GM21360 (cell line): ENCODE measurements around the gene NDUFA6.
"Not testable (repeated sequence)": the region's sequence is repeated elsewhere in the genome, so short reads cannot be mapped to it uniquely, and the experiment has no call there.

ENCODE experiments used
- ATAC-seq: cut with Tn5 transposase; IDR thresholded peaks from one replicate; pipeline ENCODE4 v1.9.1; 2021; ENCODE audit warnings: mild to moderate bottlenecking, moderate library complexity; ENCODE audit not compliant: unreplicated experiment

Gene NDUFA6

GRCh38 chr22:42114721-42115120 is 24.1 kb upstream of the NDUFA6 start:
- ATAC-seq, result no peak

DNA sequence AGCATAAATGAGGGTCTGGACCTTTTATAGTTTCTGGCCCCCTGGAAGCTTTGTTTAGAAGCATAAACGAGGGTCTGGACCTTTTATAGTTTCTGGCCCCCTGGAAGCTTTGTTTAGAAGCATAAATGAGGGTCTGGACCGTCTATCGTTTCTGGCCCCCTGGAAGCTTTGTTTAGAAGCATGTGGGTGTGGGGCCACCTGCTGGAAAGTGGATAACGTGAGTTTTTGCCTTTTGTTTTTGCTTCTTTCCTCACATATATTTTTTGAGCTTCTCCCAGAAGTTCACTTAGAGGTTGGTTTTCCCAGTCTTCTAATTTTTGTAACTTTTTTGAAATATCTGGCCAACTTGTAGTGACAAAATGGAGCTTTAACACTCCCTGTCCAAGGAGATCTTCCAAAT is 22.2 kb upstream of the NDUFA6 start:
- ATAC-seq, result not testable (repeated sequence)

- ATAC-seq, result no peak
These were observed 21.2 kb upstream of the NDUFA6 start for GRCh38 chr22:42111798-42112197.

DNA sequence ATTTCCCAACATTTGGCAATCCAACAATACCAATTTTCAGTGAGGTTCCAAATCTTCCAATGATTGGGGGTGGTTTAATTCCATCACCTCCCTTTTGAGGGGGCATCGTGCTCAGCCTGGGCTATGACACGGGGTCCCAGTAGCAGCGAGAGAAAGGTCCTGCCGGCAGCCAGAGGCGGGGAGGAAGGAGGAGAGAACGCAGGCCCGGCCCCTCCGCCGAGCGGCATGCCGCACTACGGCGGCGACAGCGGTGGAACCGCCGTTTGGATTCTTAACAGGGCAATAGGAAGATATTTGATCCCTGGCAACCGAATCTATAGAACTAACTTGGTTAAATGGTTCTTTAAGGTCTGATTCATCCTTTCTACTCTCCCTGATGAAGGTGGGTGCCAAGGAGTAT is 18.3 kb upstream of the NDUFA6 start:
- ATAC-seq, result no peak

- ATAC-seq, result not testable (repeated sequence)
These were observed 13.8 kb upstream of the NDUFA6 start for GRCh38 chr22:42104332-42104860.

DNA sequence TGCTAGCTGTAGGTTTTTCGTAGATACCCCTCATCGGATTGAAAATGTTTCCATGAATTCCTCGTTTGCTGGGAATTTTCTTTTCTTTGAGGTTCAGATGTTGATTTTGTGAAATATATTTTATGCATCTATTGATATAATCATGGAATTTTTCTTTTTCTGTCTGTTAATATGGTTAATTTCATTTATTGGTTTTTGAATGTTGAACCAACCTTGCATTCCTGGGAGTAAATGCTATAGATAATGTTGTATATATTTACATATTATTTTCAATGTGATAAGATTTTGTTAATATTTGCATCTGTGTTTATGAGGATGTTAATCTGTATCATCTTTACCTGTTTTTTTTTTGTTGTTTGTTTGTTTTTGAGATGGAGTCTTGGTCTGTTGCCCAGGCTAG is 10.6 kb upstream of the NDUFA6 start:
- no peak for ATAC-seq

DNA sequence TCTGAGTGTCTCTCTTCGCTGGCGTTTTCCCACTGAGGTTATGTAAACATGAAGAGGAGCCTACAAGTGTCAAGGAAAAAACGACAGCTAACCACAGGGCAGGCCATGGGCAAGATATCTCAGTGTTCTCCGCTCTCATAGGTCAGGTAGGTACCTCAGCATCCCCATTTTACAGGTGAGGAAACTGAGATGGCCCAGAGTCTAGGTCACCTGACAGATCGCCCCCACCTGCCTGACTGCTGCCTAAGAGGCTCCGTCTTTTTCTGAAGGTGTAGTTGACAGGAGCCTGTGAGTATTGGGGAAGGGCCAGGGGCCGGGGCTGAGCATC is 847 bp upstream of the NDUFA6 start:
- no peak for ATAC-seq

DNA sequence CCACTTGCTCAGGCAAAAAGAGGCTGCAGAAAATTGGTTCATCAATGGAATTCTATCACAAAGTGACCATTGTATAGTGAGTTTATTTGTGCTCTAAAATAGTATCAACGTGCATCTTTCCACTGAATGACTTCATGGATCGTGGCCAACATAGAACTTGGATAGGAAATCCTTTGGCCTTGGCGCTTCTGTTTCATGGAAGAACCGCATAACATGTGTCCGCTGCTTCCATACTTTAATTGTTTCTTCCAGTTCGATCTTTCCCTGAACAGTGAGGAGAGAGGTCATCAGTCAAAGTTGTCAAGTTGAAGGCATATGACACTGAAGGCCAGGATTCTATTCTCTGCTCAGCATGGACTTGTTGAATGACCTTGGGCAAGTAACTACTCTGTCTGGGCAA is 4.5 kb downstream of the NDUFA6 start:
- ATAC-seq, result no peak

- ATAC-seq, result no peak
These were observed 5.7 kb downstream of the NDUFA6 start for GRCh38 chr22:42084874-42085273.

DNA sequence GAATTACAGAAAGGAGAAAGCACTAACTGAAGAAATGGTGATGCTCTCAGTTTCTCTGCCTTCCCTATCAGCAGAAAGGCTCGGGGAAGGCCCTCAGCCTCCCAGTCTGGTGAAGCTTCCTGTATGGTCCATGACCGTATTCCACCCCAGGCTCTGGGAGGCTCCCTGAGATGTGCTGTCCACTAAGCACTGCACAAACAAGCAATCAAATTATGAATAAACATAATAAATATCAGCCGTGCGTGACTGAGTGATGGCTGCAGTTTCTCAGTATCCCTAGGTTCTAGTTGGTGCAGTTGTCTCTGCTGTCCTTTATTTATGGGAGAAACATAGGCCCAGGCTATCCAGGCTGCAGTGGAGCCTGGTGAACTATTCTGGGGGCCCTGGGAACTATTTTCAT is 7.5 kb downstream of the NDUFA6 start:
- no peak for ATAC-seq

- ATAC-seq, result no peak
These were observed 10.3 kb downstream of the NDUFA6 start for GRCh38 chr22:42080287-42080686.

DNA sequence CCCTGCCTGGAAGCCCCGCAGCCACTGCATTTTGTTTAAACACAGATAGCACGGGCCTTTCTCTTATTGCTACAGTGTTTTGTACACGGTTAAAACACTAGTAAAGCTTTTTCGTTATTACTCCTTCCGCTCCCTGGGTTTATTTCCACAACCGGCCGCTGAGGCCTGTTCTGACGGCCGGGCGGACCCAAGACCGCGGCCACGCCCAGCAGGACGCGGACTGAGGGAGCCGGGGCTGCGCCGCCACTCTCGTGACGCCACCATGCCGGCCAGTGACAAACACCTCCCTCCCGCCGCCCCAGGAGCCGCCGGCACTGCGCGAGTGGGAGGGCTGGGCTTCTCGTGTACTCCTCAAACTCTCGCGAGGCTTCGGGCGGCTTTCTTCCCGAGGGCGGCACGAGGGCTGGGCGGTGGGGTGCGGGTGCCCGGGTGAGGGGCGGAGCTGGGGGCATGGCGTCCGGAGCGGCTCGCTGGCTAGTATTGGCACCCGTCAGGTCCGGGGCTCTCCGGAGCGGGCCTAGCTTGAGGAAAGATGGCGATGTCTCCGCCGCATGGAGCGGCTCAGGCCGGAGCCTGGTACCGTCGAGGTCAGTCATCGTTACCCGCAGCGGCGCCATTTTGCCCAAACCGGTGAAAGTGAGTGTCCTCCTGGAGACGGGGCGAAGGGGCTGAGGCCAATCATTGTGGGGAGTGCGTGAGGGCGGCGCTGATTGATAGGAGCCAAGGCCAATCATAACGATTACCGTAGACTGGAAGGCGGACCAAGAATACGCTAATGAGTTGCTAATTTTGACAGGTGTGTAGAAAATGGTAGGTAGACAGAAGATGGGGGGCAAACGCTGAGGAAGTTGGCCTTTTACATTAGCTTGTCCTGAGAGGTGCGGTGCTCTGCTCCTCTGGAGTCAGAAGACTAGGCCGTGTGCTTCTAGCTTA is 11.0 kb downstream of the NDUFA6 start, which contains the start of gene SMDT1:
SMDT1 (plus strand) TSS at position 382 of the 933 bp plus-strand sequence; CDS start at position 451, 69 bp downstream.
- peak; percentile 78 for ATAC-seq

GRCh38 chr22:42078469-42079318 is 11.9 kb downstream of the NDUFA6 start:
- ATAC-seq, result no peak

GRCh38 chr22:42077486-42078125 is 13.0 kb downstream of the NDUFA6 start:
- ATAC-seq, result no peak

DNA sequence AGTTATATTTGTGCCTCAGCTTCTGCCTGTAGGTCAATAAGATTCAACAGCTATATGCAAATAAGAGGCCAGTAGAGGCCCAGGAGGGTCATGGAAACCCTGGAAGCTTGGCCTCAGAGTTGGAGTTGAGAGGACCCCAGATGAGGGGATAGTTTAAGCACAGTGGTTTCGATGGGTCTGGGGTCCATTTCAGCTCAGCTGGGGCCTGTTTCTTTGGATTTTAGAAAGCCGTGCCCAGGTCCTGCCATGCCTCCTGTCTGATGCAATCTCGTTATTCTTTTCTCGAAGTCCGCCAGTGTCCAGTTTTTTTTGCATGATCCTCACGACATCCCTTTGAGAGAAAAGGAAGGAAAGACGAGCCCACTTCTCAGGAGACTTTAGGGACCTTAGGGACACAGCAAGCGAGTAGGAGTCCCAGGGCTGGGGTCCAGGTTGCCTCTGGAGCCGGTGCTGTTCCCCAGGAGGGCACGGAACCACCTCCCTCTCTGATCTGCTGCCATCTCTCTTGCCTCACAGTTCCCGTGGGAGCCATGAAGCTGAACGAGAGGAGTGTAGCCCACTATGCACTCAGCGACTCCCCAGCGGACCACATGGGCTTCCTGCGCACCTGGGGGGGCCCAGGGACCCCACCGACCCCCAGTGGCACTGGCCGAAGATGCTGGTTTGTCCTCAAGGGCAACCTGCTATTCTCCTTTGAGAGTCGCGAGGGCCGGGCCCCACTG is 13.6 kb downstream of the NDUFA6 start:
- ATAC-seq, result no peak

GRCh38 chr22:42074846-42075676 is 15.5 kb downstream of the NDUFA6 start:
- ATAC-seq, result no peak

DNA sequence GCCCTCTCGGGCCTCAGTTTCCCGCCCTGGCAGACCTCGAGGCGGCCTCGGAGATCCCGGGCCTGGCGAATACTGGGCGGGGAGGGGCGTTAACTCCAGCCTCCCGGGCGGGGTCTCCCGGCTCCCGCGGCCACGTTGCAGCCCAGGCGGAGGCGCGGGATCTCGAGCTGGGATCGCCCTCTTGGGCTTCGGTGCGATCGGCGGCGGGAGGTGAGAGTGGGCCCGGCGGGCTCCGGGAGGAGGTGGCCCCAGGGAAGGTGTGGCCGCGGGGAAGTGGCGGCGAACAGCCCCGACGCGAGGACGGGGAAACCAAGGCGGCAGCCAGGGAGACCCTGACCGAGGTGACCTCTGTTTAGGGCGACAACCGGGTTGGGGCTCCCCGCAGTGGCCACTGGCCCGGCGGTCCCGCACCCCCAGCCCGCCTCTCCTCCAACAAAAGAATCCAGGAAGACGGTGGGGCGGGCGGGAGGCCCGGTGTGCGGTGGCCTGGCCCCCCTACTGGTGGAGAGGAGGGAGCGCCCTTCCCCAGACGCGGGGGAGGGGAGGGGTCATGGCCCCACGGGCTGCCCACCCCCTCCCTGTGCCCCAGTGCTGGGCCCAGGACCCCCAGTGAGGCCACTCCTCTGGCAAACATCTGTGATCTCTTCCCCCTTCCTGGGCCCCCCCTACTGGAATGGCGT is 16.3 kb downstream of the NDUFA6 start, which contains the start of gene PHETA2:
PHETA2 (plus strand) TSS at position 117 of the 680 bp plus-strand sequence. CDS start 3,046 bp downstream, outside the sequence.
- ATAC-seq, result no peak

- ATAC-seq, result no peak
These were observed 16.9 kb downstream of the NDUFA6 start for GRCh38 chr22:42073621-42074041.
